ENCODE data around the gene FAM111B.
"Not testable (repeated sequence)": the region's sequence is repeated elsewhere in the genome, so short reads cannot be mapped to it uniquely, and the experiment has no call there.

Gene FAM111B

DNA sequence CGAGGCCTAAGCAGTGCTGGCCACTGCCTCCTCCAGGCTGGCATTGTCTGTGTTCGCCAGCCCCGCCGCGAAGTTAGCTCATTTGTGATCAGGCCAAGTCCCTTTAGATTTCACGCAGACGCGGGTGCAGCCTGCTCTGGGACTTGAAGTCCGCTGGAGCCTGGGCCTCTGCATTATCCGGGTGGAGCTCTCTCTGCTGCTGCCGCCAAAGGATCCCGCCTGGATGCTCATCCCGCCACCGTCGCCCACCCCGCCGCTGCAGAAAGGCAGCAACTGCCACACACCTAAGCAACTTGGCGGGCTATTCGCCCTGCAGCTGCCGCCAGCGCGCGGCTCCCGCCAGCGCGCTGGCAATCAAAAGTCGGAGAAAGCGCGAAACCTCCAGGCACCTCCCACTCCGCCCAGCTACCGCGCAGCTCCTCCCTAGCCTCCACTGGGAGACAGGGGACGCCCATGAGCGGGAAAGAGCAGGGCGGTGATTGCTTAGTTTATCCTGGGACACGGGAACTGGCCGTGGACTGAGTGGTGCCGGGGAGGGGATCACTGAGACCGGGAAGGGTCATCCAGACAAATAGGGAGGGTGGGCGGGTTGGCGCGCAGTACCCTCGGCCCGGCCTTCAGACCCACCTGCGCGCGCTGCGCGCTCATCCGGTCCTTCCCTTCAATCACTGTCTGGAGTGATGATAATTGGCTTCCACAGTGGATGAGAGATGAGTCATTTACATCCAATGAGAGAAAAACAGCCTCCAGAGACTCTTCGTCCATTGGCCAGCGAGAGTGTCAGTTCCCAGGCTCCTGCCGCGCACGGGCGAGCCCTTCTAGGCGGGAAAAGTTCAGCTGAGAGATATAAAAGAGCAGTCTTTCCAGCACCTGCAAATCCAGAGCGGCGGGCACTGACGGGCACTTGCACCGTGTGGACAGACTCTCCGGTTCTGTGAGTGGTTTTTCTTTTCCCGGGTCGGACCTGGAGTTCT, at the start of gene FAM111B:
Gene FAM111B, plus strand, starts transcription at position 875 of the 974 bp plus-strand sequence. CDS start 2,389 bp downstream, outside the sequence.
- DNase-seq = peak; percentile 92

- peak; percentile 95 for DNase-seq
Measured at GRCh38 chr11:59058120-59059033, 48.7 kb upstream of the FAM111B start.

- not testable (repeated sequence) for DNase-seq
Measured at GRCh38 chr11:59060096-59060495, 46.9 kb upstream of the FAM111B start.

DNA sequence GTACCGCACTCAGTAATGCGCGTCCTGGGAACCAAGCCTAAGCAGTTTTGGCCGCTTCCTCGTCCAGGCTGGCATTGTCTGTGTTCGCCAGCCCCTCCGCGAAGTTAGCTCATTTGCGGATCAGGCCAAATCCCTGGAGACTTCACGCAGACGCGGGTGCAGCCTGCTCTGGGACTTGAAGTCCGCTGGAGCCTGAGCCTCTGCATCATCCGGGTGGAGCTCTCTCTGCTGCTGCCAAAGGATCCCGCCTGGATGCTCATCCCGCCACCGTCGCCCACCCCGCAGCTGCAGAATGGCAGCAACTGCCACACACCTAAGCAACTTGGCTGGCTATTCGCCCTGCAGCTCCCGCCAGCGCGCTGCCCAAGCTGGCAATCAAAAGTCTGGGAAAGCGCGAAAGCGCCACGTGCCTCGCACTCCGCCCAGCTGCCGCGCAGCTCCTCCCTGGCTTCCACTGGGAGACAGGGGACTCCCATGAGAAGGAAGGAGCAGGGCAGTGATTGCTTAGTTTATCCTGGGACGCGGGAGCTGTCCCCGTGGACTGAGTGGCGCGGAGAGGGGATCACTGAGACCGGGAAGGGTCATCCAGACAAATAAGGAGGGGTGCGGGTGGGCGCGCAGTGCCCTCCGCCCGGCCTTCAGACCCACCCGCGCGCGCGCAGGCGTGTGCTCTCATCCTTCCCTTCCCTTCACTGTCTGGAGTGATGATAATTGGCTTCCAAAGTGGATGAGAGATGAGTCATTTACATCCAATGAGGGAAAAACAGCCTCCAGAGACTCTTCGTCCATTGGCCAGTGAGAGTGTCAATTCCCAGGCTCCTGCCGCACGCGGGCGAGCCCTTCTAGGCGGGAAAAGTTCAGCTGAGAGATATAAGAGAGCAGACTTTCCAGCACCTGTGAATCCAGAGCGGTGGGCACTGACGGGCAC, 44.2 kb upstream of the FAM111B start:
- peak; percentile 52 for DNase-seq

- not testable (repeated sequence) for DNase-seq
Measured at GRCh38 chr11:59063996-59064727, 42.9 kb upstream of the FAM111B start.

GRCh38 chr11:59069087-59069486, 38.0 kb upstream of the FAM111B start:
- no peak for DNase-seq

GRCh38 chr11:59076876-59077571, 30.0 kb upstream of the FAM111B start:
- no peak for DNase-seq

GRCh38 chr11:59078435-59078834, 28.6 kb upstream of the FAM111B start:
- no peak for DNase-seq

DNA sequence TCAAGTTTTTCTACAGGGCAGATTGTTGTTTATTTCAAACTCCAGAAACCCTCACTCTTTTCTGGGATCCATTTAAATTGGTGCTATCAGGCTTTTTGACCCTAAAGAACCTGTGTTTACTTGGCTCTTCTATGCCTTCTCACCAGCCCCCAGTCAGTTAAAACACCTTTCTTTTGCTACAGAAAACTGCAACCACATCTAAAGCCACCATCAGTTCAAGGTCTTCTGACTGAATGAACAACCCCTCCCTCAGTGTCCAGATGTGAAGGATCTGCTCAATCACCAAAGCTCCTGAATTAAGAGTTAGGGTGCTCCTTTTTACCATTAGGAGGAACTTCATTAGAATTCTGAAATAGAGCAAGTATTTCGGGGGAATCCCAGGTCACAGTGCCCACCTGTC, 28.0 kb upstream of the FAM111B start:
- no peak for DNase-seq

- DNase-seq = not testable (repeated sequence)
Measured at GRCh38 chr11:59080421-59080820, 26.6 kb upstream of the FAM111B start.

- DNase-seq = not testable (repeated sequence)
Measured at GRCh38 chr11:59081430-59082020, 25.5 kb upstream of the FAM111B start.

DNA sequence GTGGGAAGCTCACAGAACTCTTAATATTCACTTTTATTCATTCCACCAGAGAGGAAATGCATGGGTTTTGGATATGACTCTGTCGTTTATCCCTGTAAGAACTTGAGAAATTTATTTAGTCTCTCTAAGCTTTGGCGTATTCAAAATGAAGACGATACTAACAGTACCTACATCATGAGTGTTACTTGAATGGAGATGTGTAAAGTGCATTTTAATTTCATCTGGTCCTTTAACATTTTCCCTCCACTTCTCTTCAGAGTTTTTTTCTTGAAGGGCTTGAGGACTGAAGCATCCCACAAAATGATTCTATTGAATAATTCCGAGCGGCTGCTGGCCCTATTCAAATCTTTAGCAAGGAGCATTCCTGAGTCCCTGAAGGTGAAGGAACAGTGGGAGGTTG, 21.0 kb upstream of the FAM111B start, which contains the start of gene GLYATL1B:
Gene GLYATL1B, plus strand, starts transcription at position 301 of the 400 bp plus-strand sequence. Its CDS starts 0 bp downstream, at position 301.
- DNase-seq = not testable (repeated sequence)

DNA sequence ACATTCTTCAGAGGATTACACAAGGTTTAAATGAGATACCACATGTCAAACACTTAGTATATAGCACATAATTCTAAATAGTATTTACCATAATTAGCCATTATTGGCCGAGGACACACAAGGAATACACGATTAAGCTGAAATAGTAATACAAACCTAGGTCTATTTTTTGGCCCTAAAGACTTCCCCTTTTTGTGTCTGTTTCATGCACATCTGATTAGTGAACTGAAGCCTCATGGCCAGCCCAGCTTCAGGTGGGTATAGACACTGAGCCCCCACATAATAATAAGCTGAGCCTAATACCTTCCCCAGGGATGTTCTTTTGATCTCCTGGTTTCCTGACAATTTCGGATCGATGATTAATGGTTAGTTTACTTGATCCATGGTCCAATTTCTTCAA, 18.9 kb upstream of the FAM111B start:
- no peak for DNase-seq

DNA sequence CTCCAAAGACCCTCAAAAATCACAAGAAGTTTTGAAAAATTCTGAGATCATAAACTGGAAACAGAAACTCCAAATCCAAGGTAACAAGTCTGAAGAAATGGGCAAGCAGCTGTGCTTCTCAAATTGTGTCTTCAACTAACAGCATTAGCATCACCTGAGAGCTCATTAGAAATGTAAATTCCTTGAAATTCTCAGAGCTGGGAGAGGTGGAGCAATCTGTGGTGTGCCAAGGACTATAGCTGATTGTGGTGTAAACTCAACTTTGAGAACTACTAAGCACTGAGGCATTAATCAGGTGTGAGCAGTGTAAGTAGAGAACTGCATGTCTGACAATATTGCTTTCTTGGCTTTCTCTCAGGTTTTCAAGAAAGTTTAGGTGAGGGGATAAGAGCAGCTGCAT, 13.5 kb upstream of the FAM111B start:
- not testable (repeated sequence) for DNase-seq

DNA sequence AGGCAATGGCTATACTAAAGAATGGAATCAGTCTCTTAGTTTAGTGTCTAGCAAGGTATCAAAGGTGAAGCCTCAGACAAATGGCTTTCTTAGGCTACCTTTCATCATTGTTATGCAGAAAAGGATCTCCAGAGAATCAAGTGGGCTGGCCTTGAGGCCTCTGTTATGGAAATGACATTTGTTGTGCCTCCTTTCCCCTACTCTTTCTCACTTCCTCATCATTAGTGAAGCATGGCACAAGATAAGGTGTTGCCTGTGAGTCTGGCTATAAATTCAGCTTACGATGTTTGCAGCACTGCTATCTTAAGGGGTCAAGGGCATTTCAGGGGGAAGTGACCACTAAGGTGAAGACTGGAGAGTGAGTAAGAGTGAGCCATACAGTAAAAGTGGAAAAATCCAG, 11.8 kb upstream of the FAM111B start:
- not testable (repeated sequence) for DNase-seq

GRCh38 chr11:59095972-59096575, 11.0 kb upstream of the FAM111B start:
- not testable (repeated sequence) for DNase-seq

DNA sequence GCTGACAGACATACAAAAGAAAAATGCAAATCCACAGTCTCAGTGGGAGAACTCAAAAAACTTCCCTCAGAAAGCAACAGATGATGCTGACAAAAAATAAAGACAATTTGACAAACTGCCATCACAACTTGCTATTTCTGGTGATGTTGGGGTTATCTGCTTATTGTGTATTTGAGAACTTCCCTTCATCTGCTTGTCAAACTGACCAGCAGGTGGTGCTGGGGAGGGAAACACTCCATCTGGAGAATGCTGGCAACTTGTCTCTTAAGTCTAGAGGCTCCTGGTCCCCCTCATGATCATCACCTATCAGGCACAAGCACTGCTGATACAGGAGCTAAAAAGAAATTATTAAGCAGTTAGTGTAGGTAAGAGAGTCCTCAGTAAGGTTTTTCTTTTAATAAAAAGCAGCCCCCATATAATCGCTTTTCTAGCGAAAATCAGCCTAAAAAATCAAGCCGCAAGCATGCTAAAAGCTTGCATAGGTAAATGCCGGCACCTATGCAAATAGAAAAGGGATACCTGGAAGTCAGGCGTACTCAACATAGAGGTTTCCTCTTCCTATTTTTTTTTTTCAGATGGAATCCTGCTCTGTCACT, 9.8 kb upstream of the FAM111B start:
- peak; percentile 36 for DNase-seq

- DNase-seq = not testable (repeated sequence)
Measured at GRCh38 chr11:59097938-59098337, 9.1 kb upstream of the FAM111B start.

DNA sequence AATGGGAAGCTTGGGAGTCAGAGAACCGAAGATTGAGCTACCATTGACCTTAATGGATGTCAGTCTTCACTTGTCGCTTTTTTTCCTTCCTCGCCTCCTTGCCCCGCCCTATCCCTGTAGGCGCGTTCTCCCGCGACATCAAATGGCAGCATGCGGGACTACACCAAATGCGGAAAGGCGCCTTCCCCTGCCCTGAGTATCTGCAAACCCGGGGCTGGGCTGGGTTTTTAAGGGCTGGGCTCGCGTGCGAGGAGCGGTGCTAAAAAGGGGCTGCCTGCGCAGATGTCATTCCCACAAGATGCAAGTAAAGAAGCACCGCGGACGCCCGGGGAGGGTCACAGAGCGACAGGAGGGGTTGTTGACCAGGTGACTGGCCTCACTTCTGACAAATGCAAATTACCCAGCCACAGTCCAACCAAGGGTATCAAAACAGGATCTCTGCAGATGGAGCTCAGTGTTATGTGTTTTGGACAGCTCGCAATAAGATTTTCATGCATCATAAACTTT, 4.7 kb upstream of the FAM111B start:
- peak; percentile 80 for DNase-seq
